Heart left ventricle (tissue), 16 donors: Measurements from ENCODE around the gene GEMIN8. TPM values are rescaled to one million over a fixed set of nuclear protein-coding genes. Genes with fewer than 3 reads are reported as not detected.

Experiments
- ATAC-seq, 4 donors: fragments of 200-7000 bp; cut with Tn5 transposase; one replicate each; pipeline ENCODE4 v1.9.1; 2020 to 2022; ENCODE audit warnings: moderate library complexity in 4 of 4, mild to moderate bottlenecking in 3 of 4, moderate number of reproducible peaks in 1 of 4
- DNase-seq, 5 donors: peaks; one replicate each; pipeline ENCODE4 v3.0.0-alpha.2; 2020
- H3K27ac ChIP-seq, 12 donors: fragments of 200-600 bp; sonication (generic) in 4 of 12; one replicate each; pipeline versions ENCODE4 v1.5.0 to v1.8.0; 2016 to 2022; ENCODE audit warnings: mild to moderate bottlenecking in 2 of 12
- H3K27me3 ChIP-seq, 9 donors: fragments of 200-600 bp; sonication (generic) in 2 of 9; one replicate each; pipeline versions ENCODE4 v1.5.1 to v1.8.0; 2016 to 2022; ENCODE audit warnings: mild to moderate bottlenecking in 3 of 9
- H3K36me3 ChIP-seq, 9 donors: fragments of 200-600 bp; sonication (generic) in 2 of 9; one replicate each; pipeline versions ENCODE4 v1.5.0 to v1.8.0; 2018 to 2022; ENCODE audit warnings: mild to moderate bottlenecking in 2 of 9
- H3K4me1 ChIP-seq, 12 donors: fragments of 200-600 bp; sonication (generic) in 4 of 12; one replicate each; pipeline versions ENCODE4 v1.5.0 to v1.8.0; 2016 to 2022; ENCODE audit warnings: mild to moderate bottlenecking in 3 of 12
- H3K4me3 ChIP-seq, 12 donors: fragments of 200-600 bp; sonication (generic) in 4 of 12; one replicate each; pipeline versions ENCODE4 v1.5.0 to v1.8.0; 2017 to 2022; ENCODE audit warnings: mild to moderate bottlenecking in 9 of 12, moderate library complexity in 4 of 12
- H3K9me3 ChIP-seq, 12 donors: fragments of 200-600 bp; sonication (generic) in 4 of 12; one replicate each; pipeline versions ENCODE4 v1.5.0 to v1.8.0; 2016 to 2022; ENCODE audit warnings: mild to moderate bottlenecking in 1 of 12
- POLR2A ChIP-seq, 2 donors: fragments of 450-650 bp; IDR thresholded peaks; one replicate each; pipeline ENCODE4 v1.6.1; 2017; ENCODE audit warnings: antibody characterized with exemption in 2 of 2, mild to moderate bottlenecking in 2 of 2, moderate library complexity in 2 of 2
- WGBS, 4 donors: extraction: QIAGEN DNeasy Blood & Tissue Kit in 2 of 4; methylation state at CpG; one replicate each; pipeline versions ENCODE4 v1.1.5 to v1.1.7; 2013 to 2018; 5-methylcytosine and 5-hydroxymethylcytosine counted together
- intact Hi-C, 10 donors: fragments of 100-400 bp; cut with DNase I; formaldehyde crosslinking; loops; one replicate each; pipeline versions ENCODE4 v1.11.1 to v1.14.2; 2022
- polyA plus RNA-seq, 2 donors: library from polyadenylated mRNA; stranded (reverse); fragments of 200-250 nt; gene quantifications; one replicate each; pipeline ENCODE4 v1.2.3, GENCODE V29; 2013
- total RNA-seq, 9 donors: library from RNA; depleted of rRNA in 2 of 9; stranded (reverse); fragments of >200 nt in 2 of 9; fragmentation: NEBNext Ultra II Directional in 3 of 9; extraction: Animal tissue kit (Norgen Biotek cat#: 25700) in 3 of 9; gene quantifications; one replicate each; pipeline versions ENCODE4 v1.1.0 to v1.2.4, GENCODE V29; 2016 to 2023
- TF ChIP-seq, protein P1 (sequence below), 12 donors: fragments of 200-600 bp; sonication (generic) in 4 of 12; IDR thresholded peaks; one replicate each; pipeline versions ENCODE4 v1.5.0 to v1.8.0; 2018 to 2022; ENCODE audit warnings: antibody characterized with exemption in 12 of 12, mild to moderate bottlenecking in 5 of 12
- donor health status: ischemic (EF 13 %, LVEDD 7.1; RV severe dilation, severe dysfunction).
- donor health status: healthy with polysubstance abuse.
- donor health status: DM: no; HTN: yes; CAD: no.
- donor health status: DM: no; HTN: no; CAD: no.
- donor health status: ischemic (EF 25% LVEDD 6.9; RV normal size, moderate dysfunction).
- donor health status: ischemic (EF 25% LVEDD 5.7; RV mildly dilated, moderate dysfunction).
- donor health status: healthy.
- donor health status: DM: yes; HTN: yes; CAD: no.
- donor health status: ischemic (EF 35%, LVEDD 5.7; RV mildly dilated, moderate dysfunction).
- donor health status: nonischemic (EF 11% LVEDD 7.7; RV severe dilation, severe dysfunction).
- donor health status: DM: yes; HTN: yes; CAD: no.
- donor health status: PGD.
- donor health status: ischemic (EF 29% LVEDD 5.4; RV normal size, mild dysfunction).
- donor health status: nonischemic (EF 23%, LVEDD 6.1; RV moderate dilation, normal function).

The GEMIN8 gene
- total and polyA plus RNA-seq, 11 donors, result 10.3 to 16.3 (median 13.5) TPM

- intact Hi-C loops, result no loop called here
- no peak overlapping the region for H3K27ac ChIP-seq
- H3K27me3 ChIP-seq, result peaks cover 0 to 10% (median 0%) of the 10 kb centered on the region in 9 donors
- WGBS, 4 donors, result 79 to 97% (median 87%) methylated on average over 9 of the region's 9 CpGs
- no peaks in the 10 kb centered on the region for H3K36me3 ChIP-seq
- no peak for TF ChIP-seq POLR2A (IDR thresholded peaks at IDR 0.05)
- TF ChIP-seq, protein P1, sequence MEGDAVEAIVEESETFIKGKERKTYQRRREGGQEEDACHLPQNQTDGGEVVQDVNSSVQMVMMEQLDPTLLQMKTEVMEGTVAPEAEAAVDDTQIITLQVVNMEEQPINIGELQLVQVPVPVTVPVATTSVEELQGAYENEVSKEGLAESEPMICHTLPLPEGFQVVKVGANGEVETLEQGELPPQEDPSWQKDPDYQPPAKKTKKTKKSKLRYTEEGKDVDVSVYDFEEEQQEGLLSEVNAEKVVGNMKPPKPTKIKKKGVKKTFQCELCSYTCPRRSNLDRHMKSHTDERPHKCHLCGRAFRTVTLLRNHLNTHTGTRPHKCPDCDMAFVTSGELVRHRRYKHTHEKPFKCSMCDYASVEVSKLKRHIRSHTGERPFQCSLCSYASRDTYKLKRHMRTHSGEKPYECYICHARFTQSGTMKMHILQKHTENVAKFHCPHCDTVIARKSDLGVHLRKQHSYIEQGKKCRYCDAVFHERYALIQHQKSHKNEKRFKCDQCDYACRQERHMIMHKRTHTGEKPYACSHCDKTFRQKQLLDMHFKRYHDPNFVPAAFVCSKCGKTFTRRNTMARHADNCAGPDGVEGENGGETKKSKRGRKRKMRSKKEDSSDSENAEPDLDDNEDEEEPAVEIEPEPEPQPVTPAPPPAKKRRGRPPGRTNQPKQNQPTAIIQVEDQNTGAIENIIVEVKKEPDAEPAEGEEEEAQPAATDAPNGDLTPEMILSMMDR (IDR thresholded peaks at IDR 0.05), result no peak
- DNase-seq (no peak), ATAC-seq (no peak)
- H3K9me3 ChIP-seq, result no peaks in the 10 kb centered on the region
- no peak overlapping the region for H3K4me3 ChIP-seq
- H3K4me1 ChIP-seq, result no peaks in the 10 kb centered on the region
Observed at GRCh38 chrX:13967636-13968035, 62.1 kb downstream of the GEMIN8 start.

DNA sequence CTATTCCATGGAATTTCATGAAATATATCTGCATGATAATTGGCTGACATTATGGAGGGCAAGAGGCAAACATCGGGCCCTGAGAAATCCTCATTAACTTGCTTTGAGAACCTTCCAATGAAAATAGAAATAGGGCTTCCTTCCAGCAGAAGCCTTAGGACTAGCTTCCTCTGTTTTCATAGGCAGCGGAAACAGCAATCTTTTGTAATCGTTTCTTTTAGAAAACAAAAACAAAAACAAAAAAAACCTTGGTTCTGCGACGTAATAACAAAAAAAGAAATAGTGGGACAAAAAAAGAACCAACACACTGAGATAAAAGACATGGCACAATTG, 62.9 kb downstream of the GEMIN8 start:
- H3K4me3 ChIP-seq, result no peak overlapping the region
- H3K27ac ChIP-seq, result no peak overlapping the region
- 46 to 69% (median 59%) methylated on average over 5 of the region's 5 CpGs for WGBS, 4 donors
- ATAC-seq, result no peak
- H3K9me3 ChIP-seq, result no peaks in the 10 kb centered on the region
- peaks cover 0 to 10% (median 0%) of the 10 kb centered on the region in 9 donors for H3K27me3 ChIP-seq
- H3K36me3 ChIP-seq, result no peaks in the 10 kb centered on the region
- TF ChIP-seq POLR2A (IDR thresholded peaks at IDR 0.05), result no peak
- TF ChIP-seq, protein P1 (IDR thresholded peaks at IDR 0.05), result no peak
- no peaks in the 10 kb centered on the region for H3K4me1 ChIP-seq
- intact Hi-C loops, result no loop called here
- no peak for DNase-seq

DNA sequence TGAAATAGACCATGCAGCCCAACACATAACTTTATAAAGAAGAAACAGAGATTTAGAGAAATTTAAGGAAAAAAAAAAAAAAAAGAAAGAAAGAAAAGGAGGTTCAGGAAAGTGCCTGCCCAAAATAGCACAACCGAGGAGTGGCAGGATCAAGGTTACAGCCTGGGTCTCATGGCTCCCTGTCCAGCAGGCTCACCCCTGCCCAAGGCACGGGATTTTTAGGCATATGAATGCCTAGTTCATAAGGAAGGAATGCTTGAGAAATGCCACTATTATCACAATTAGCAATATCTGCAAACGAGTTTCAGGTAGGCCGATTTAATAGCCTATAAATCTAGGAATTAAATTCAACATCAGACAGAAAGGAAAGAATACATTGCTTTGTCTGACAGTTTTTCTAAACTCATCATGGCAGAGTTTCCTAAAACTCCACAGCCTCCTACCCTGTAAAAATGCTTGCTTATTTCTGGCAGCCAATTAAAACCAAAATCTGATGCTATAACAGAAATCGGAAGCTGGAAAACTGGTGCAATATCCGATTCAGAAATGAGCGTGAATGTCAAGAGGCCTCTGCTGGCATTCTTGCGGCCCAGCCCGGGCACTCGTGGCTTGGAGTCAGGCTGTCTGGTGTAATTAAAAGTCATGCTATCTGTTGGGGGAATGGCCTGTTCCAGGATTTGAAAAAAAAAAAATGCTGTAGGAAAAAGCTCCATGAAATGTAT, 63.5 kb downstream of the GEMIN8 start:
- Histone ChIP-seq H3K4me3 (no peak overlapping the region), H3K27me3 (peaks cover 0 to 6% (median 0%) of the 10 kb centered on the region in 9 donors), H3K4me1 (no peaks in the 10 kb centered on the region), H3K9me3 (no peaks in the 10 kb centered on the region), H3K36me3 (no peaks in the 10 kb centered on the region), H3K27ac (no peak overlapping the region)
- ATAC-seq (no peak), DNase-seq (no peak)
- intact Hi-C loops, result no loop called here
- 47 to 66% (median 57%) methylated on average over 10 of the region's 10 CpGs for WGBS, 4 donors
- no peak for TF ChIP-seq POLR2A (IDR thresholded peaks at IDR 0.05)
- TF ChIP-seq, protein P1 (IDR thresholded peaks at IDR 0.05), result no peak

DNA sequence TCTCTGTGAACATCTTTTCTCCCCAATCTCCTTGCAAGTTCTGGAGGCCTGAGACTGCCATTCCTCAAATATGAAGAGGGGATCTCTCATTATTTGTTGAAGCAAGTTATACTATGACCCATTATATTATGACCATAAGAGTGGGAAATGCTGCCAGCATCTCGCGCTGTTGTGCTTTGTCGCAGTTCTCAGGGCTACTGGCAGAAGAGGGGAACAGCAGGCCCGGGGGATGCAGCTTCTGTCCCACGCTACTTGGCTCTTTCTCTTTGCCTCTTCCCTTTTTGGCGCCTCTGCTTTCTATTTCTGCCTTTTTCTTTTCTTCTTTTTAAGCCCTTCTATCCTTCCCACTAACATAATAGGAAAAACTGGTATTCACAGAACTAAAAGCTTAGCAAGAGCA, 64.2 kb downstream of the GEMIN8 start:
- intact Hi-C loops, result no loop called here
- Histone ChIP-seq H3K27ac (no peak overlapping the region), H3K9me3 (no peaks in the 10 kb centered on the region), H3K4me3 (no peak overlapping the region), H3K27me3 (peaks cover 0 to 6% (median 0%) of the 10 kb centered on the region in 9 donors), H3K36me3 (no peaks in the 10 kb centered on the region), H3K4me1 (no peaks in the 10 kb centered on the region)
- ATAC-seq, result no peak
- WGBS, 4 donors, result 56 to 70% (median 65%) methylated on average over 6 of the region's 6 CpGs
- TF ChIP-seq POLR2A (IDR thresholded peaks at IDR 0.05), result no peak
- TF ChIP-seq, protein P1 (IDR thresholded peaks at IDR 0.05), result no peak
- DNase-seq, result no peak
